Subcutaneous adipose tissue (tissue), 4 donors: ENCODE measurements around the gene TANGO6. TPM values are rescaled to one million over a fixed set of nuclear protein-coding genes. Genes with fewer than 3 reads are reported as not detected.

ENCODE experiments used
- total RNA-seq, 4 donors: library from RNA; depleted of rRNA; stranded (reverse); fragments of >200 nt; gene quantifications; one replicate each; pipeline ENCODE4 v1.1.0, GENCODE V29; 2016
- TF ChIP-seq, protein P1 (sequence below): fragments of 450-650 bp; IDR thresholded peaks from one replicate; pipeline ENCODE4 v1.5.1; 2016; ENCODE audit warnings: low read depth, mild to moderate bottlenecking, control low read depth, antibody characterized with exemption, moderate library complexity

The TANGO6 gene
- total RNA-seq, 4 donors from 2014 or later = 14.3 to 19.4 (median 15.9) TPM

DNA sequence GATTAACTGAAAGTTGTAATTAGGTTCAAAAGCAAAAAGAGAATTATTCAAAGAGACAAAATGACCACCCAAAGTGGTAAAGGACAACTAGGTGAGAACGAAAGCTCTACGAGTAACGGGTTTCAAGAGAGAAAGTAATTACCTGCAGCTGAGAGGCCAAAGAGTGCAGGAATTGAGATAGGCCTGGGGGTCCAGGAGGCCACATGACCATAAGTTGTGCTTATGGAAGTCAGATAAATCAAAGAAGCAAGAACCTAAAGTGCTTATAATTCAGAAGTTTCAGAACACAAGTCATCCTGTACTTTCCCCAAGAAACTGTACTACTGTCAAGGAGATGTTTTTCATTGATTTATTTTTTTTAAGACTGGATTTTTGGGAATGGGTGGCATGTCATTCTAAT lies 91.1 kb downstream of the TANGO6 start:
- TF ChIP-seq, protein P1, sequence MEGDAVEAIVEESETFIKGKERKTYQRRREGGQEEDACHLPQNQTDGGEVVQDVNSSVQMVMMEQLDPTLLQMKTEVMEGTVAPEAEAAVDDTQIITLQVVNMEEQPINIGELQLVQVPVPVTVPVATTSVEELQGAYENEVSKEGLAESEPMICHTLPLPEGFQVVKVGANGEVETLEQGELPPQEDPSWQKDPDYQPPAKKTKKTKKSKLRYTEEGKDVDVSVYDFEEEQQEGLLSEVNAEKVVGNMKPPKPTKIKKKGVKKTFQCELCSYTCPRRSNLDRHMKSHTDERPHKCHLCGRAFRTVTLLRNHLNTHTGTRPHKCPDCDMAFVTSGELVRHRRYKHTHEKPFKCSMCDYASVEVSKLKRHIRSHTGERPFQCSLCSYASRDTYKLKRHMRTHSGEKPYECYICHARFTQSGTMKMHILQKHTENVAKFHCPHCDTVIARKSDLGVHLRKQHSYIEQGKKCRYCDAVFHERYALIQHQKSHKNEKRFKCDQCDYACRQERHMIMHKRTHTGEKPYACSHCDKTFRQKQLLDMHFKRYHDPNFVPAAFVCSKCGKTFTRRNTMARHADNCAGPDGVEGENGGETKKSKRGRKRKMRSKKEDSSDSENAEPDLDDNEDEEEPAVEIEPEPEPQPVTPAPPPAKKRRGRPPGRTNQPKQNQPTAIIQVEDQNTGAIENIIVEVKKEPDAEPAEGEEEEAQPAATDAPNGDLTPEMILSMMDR = no peak

DNA sequence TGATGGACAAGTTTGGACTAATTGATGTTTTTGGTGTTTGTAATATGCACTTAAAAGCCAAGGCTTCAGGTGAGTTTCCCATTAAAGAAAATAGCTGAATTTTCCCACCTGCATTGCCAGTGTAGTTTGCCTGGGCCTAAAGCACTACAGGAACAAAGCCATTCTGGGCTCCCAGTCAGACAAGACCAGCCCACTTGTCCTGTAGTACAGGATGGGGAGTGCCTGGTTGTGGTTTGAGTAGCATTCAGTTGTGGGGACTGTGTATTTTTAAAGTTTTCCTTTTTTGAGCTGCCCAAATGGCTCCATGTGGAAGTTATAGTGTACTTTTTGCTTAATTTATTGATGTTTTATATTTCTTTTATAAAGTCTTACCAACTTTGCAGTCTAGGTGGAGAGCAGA lies 91.7 kb downstream of the TANGO6 start:
- TF ChIP-seq, protein P1 = no peak

DNA sequence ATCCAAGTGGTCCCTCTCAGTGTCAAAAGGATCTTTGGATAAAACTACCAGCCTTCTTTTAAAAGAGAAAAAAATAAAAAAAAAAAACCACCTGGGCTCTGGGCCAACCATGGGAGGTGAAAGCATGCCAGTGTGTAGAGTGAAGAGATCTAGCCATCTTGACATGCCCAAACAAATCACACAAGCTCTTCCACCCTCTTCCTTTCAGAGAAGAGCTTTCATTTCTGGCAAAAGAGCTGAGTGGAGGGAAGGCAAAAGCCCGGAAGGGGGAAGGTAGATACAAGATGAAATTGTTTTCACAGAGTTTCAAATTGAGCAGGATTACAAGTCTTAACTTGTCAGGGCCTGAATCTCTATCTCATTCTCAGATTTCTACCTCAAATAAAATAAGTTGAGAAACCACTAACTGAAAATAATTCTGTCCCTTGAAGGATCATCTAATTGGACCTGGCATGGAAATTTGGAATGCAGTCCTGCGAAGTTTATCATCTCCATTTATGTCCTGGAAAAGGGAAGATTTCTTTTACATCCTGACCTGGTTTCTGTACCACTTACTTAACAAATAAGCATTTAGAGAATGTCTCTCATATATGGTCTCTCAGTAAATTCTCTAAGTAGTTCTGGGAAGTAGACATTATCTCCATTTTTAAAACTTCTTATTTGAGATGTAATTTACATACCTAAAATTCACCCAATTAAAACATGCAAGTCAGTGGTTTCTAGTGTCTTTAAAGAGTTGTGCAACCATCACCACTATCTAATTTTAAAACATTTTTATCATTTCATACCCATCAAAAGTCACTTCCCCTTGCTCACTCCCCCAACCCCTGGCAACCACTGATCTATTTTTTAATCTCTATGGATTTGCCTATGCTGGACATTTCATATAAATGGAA lies 93.7 kb downstream of the TANGO6 start:
- TF ChIP-seq, protein P1 = no peak

DNA sequence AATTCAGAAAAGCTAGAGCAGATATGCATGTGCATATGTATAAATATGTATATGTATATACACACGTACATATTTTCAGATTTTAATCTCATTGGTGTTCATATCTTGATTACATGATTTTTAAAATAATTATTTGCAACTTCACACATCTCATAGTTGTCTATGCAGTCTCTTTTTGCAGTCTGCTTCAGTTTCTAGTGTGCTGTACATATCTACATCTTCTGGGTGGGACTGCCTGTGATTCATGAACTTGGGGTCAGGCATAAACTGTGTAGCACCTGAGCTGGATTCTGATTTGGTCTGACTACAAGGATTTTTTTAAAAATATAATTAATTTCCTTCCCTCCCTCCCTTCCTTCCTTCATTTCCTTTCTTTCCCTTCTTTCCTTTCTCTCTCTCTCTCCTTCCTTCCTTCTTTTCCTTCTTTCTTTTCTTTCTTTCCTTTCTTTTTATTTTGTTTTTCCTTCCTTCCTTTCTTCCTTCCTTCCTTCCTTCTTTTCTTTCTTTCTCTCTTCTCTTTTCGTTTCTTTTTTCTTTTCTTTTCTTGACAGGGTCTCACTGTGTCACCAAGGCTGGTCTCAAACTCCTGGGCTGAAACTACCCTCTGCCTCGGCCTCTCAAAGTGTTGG lies 96.5 kb downstream of the TANGO6 start:
- TF ChIP-seq, protein P1 = no peak

DNA sequence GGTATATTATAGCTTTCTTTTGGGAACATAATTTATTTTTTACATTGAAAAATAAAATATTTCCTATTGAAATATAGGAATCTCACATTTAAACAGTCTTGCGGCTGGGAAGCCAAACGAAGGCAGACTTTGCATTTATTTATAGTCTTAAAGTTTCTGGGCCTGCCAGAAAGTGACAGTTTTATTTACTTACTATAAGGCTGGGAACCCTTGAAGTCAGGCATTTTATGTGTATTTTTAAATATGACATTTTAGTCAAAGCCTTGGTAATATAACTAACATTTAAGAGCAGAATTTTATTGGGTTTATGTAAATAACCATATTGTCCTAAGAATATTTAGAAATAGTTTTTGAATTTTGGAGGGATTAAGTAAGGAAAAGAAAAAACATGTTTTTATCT lies 97.5 kb downstream of the TANGO6 start:
- TF ChIP-seq, protein P1 = no peak

DNA sequence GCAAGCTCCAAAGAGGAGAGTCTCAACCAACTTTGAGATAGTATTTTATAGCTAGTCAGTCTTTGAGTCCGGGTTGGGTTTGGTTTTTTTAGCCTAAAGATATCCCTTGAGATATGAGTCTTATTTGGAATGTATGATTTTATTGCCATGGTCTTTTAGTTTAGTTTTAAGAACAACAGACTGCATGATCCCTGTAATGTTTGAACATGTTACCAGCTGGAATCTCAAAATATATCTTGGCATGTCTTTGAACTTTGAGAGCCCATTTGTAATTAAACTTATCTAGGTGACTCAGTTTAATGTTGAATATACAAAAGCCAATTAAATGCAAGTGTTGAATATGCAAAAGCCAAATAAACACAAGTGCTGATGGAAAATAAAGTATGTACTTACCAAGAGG lies 100.6 kb downstream of the TANGO6 start:
- TF ChIP-seq, protein P1 = no peak

DNA sequence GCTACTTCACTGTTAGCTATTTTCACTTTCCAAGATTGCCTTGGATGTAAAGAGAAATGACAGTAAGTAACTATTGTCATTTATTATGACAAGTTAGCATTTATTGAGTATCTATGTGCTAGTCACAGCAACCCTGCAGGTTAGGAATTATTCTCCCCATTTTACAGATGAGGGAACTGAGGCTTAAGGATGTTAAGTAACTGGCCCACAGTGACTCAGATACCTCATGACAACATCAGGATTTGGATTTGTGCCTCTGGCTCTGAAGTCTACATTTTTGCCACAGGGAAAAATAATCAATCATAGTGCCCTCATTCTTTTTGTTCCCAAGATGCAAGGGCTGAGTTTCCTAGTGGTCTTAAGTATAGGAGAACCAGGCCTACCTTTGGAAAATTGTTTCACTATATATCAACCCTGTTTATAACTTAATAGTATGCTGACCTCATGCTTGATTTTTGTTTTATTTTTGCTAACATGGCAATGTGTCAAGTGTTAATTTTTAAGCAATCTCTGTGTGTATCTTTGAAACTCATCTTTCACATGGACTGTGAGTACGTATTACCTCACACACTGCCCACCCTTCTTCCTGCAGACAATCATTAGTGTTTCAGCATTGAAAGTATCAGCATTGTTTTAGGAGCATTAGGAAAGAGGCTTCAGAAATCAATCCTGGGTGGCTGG lies 105.0 kb downstream of the TANGO6 start:
- TF ChIP-seq, protein P1 = no peak
